ENCODE measurements around the gene PPP1R13B.

DNA sequence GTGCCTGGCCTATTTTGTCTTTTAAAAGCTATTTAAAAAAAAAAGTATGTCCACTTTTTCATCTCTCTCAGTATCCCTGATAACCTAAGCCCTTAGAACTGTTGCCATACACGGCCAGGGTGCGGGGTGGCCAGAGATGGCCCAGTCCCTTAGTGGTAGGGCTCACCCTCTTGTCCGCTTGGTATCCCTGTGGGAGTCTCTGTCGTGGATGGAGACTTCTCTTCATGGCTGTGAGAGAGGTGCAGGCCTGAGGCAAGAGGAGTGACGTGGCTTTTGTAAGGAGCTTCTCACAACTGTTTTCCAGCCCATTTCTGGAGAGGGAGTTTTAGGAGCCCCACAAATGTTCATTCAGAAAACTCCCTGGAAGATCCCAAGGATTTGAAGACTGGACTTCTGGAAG is 158.9 kb downstream of the PPP1R13B start:
- no peak for TF ChIP-seq EZH2 (IDR thresholded peaks at IDR 0.05; ENCODE audit: borderline replicate concordance)
- TF ChIP-seq, protein P1, sequence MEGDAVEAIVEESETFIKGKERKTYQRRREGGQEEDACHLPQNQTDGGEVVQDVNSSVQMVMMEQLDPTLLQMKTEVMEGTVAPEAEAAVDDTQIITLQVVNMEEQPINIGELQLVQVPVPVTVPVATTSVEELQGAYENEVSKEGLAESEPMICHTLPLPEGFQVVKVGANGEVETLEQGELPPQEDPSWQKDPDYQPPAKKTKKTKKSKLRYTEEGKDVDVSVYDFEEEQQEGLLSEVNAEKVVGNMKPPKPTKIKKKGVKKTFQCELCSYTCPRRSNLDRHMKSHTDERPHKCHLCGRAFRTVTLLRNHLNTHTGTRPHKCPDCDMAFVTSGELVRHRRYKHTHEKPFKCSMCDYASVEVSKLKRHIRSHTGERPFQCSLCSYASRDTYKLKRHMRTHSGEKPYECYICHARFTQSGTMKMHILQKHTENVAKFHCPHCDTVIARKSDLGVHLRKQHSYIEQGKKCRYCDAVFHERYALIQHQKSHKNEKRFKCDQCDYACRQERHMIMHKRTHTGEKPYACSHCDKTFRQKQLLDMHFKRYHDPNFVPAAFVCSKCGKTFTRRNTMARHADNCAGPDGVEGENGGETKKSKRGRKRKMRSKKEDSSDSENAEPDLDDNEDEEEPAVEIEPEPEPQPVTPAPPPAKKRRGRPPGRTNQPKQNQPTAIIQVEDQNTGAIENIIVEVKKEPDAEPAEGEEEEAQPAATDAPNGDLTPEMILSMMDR (IDR thresholded peaks at IDR 0.05; ENCODE audit: poor library complexity): no peak
